ENCODE results near the gene ATP1A1. TPM values are rescaled to one million over a fixed set of nuclear protein-coding genes. Genes with fewer than 3 reads are reported as not detected.

ATP1A1 gene
- total RNA-seq, 4 donors from 2014 or later: 556 to 703 (median 561) TPM

DNA sequence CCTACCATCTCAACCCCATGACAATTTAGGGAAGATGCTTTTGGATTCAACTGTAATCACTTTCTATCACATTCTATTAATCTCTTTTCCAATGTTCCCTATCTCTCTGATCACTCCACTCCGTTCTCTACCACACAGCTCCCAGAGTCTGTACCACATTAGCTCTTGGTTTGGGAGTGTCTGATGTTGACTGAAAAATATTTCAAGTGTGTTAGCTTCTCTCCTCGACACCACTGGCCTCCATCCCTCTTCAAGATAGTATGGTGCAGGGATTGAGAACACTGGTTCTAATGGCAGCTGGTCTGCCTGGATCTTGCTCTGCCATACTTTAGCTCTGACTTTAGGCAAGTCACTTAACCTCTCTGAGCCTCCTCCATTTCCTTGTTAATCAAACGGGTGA, 39.9 kb downstream of the ATP1A1 start:
- Histone ChIP-seq H3K4me3 (no peak overlapping the region), H3K27ac (no peak overlapping the region), H3K9me3 (no peaks in the 10 kb centered on the region), H3K27me3 (no peaks in the 10 kb centered on the region), H3K36me3 (peaks cover 10% of the 10 kb centered on the region), H3K4me1 (peaks cover 38% of the 10 kb centered on the region)
- WGBS: 94% methylated on average over 3 of the region's 3 CpGs
- no peak for TF ChIP-seq EP300 (IDR thresholded peaks at IDR 0.05)
- TF ChIP-seq, protein P1, sequence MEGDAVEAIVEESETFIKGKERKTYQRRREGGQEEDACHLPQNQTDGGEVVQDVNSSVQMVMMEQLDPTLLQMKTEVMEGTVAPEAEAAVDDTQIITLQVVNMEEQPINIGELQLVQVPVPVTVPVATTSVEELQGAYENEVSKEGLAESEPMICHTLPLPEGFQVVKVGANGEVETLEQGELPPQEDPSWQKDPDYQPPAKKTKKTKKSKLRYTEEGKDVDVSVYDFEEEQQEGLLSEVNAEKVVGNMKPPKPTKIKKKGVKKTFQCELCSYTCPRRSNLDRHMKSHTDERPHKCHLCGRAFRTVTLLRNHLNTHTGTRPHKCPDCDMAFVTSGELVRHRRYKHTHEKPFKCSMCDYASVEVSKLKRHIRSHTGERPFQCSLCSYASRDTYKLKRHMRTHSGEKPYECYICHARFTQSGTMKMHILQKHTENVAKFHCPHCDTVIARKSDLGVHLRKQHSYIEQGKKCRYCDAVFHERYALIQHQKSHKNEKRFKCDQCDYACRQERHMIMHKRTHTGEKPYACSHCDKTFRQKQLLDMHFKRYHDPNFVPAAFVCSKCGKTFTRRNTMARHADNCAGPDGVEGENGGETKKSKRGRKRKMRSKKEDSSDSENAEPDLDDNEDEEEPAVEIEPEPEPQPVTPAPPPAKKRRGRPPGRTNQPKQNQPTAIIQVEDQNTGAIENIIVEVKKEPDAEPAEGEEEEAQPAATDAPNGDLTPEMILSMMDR (IDR thresholded peaks at IDR 0.05): no peak
- no peak for TF ChIP-seq POLR2AphosphoS5 (IDR thresholded peaks at IDR 0.05)
- TF ChIP-seq POLR2A (IDR thresholded peaks at IDR 0.05): no peak
- no peak for DNase-seq (ENCODE audit: low spot score in 2 of 2)

DNA sequence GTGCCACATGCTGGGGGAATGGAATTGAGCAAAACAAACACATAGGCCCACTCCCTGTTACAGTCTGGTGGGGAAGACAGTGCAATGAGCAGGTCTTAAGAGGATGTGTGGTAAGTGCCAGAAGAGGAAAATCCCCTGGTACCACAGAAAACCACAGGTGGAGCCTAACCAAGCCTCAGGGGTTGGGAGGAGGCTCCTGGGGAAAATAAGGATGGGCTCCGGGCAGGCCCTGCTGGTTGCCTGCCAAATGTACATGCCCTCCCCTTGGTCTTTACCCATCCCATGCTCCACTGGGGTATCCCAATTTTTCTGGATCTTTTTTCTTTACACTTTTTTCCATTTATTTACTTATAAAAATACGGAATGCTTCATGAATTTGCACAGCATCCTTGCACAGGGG, 40.4 kb downstream of the ATP1A1 start:
- WGBS: 63% methylated on average over 2 of the region's 2 CpGs
- DNase-seq (ENCODE audit: low spot score in 2 of 2): no peak
- H3K9me3 ChIP-seq: no peaks in the 10 kb centered on the region
- no peak overlapping the region for H3K4me3 ChIP-seq
- H3K4me1 ChIP-seq: peaks cover 40% of the 10 kb centered on the region
- no peak overlapping the region for H3K27ac ChIP-seq
- no peaks in the 10 kb centered on the region for H3K27me3 ChIP-seq
- H3K36me3 ChIP-seq: peaks cover 7% of the 10 kb centered on the region
- TF ChIP-seq, protein P1 (IDR thresholded peaks at IDR 0.05): no peak
- TF ChIP-seq EP300 (IDR thresholded peaks at IDR 0.05): no peak
- no peak for TF ChIP-seq POLR2A (IDR thresholded peaks at IDR 0.05)
- TF ChIP-seq POLR2AphosphoS5 (IDR thresholded peaks at IDR 0.05): no peak

DNA sequence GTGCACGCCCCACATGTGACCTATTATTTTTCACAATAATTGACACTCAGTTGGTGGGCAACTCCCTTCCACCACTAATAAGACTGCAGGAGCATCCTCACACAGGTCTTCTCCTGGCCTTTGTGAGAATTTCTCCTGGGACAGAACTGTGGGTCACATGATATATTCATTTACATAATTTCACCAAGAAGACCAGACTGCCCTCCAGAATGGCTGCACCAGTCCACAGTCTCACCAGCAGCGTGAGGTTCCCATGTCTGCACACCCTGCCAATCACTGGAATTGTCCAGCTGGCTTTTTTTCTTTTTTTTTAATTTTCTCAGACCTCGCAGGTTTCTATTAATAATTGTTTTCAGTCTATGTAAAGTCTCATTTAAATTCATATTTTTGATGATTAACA, 41.3 kb downstream of the ATP1A1 start:
- Histone ChIP-seq H3K27ac (no peak overlapping the region), H3K27me3 (no peaks in the 10 kb centered on the region), H3K4me1 (peaks cover 36% of the 10 kb centered on the region), H3K9me3 (no peaks in the 10 kb centered on the region), H3K4me3 (no peak overlapping the region), H3K36me3 (no peaks in the 10 kb centered on the region)
- 100% methylated on average over 3 of the region's 3 CpGs for WGBS
- DNase-seq (ENCODE audit: low spot score in 2 of 2): no peak
- TF ChIP-seq, protein P1 (IDR thresholded peaks at IDR 0.05): no peak
- no peak for TF ChIP-seq POLR2AphosphoS5 (IDR thresholded peaks at IDR 0.05)
- no peak for TF ChIP-seq EP300 (IDR thresholded peaks at IDR 0.05)
- TF ChIP-seq POLR2A (IDR thresholded peaks at IDR 0.05): no peak

DNA sequence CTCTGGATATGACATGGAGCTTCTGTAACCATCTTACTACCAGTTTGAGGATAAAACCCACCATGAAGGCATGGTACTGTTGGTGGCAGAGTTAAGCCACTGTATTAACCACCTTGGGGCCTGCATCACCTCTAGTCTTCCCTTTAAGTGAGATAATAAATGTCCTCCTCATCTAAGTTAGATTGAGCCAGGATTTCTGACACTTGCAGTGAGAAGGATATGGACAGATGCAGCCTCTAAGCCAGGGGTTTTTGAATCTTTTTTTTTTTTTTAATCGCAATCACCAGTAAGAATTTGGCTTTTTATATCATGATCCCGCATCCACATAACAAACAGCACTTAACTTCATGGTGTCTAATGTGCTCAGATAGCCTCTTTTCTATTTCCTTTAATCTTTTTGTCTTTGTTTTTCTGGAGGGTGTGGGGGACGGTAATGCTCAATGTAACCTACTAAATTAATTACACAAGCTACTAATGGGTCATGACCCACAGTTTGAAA, 42.2 kb downstream of the ATP1A1 start:
- Histone ChIP-seq H3K36me3 (no peaks in the 10 kb centered on the region), H3K27ac (peak overlapping the region; percentile 10), H3K27me3 (no peaks in the 10 kb centered on the region), H3K9me3 (no peaks in the 10 kb centered on the region), H3K4me3 (no peak overlapping the region), H3K4me1 (peaks cover 30% of the 10 kb centered on the region)
- DNase-seq (ENCODE audit: low spot score in 2 of 2): no peak
- no peak for TF ChIP-seq POLR2AphosphoS5 (IDR thresholded peaks at IDR 0.05)
- TF ChIP-seq, protein P1 (IDR thresholded peaks at IDR 0.05): no peak
- TF ChIP-seq EP300 (IDR thresholded peaks at IDR 0.05): no peak
- TF ChIP-seq POLR2A (IDR thresholded peaks at IDR 0.05): no peak
- 93% methylated on average over 3 of the region's 3 CpGs for WGBS

DNA sequence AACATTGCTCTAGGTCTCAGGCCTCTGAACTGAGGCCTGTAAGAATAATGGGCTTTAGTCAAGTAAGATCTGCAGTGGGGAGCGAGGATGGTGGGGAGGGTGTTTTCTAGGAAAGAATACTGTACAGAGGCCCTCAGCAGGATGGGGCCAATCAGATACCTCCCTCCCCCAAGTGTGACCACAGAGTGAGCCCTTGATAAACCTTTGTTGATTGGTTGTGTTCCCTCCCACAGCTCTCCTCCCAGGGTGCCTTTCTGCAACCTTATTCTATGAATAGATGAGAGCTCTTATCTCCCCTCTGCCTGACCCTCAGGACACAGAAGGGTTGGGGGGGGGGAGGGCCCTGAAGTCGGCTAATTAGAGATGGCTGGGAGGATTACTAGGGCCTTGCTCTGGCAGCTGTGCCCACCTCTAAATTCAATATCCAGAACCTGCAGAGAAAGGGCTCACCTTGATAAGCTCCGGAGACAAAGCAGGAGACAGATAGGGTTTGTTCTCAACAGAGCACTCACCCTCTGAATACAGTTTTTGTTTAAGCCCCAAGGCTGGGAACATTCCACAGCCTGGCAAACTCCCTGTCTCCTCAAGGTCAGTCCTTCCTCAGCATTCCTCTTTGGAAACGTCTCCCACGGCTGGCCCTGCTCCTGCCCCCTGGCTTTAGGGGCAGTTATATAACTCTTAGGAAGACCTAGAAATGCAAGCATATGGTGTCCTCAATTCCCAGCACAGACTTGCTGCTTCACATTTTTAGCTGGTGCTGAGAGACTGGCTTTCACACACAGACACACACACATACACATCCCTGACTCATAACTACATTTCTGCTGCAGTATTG, 42.9 kb downstream of the ATP1A1 start:
- peak overlapping the region; percentile 10 for H3K27ac ChIP-seq
- peaks cover 29% of the 10 kb centered on the region for H3K4me1 ChIP-seq
- H3K36me3 ChIP-seq: no peaks in the 10 kb centered on the region
- H3K4me3 ChIP-seq: no peak overlapping the region
- no peaks in the 10 kb centered on the region for H3K27me3 ChIP-seq
- TF ChIP-seq EP300 (IDR thresholded peaks at IDR 0.05) (no peak), POLR2A (IDR thresholded peaks at IDR 0.05) (no peak), POLR2AphosphoS5 (IDR thresholded peaks at IDR 0.05) (no peak)
- TF ChIP-seq, protein P1 (IDR thresholded peaks at IDR 0.05): no peak
- 46% methylated on average over 5 of the region's 5 CpGs for WGBS
- no peaks in the 10 kb centered on the region for H3K9me3 ChIP-seq
- no peak for DNase-seq (ENCODE audit: low spot score in 2 of 2)

All from suprapubic skin (tissue), 4 donors.